Adrenal gland (tissue), 19 donors: ENCODE measurements around the gene ZNF19. TPM values are rescaled to one million over a fixed set of nuclear protein-coding genes. Genes with fewer than 3 reads are reported as not detected.

Source experiments
- DNase-seq, 7 donors: peaks; one replicate each; pipeline ENCODE4 v3.0.0-alpha.2; 2019 to 2020
- H3K27ac ChIP-seq, 5 donors: fragments of 200-600 bp; sonication (generic) in 4 of 5; 1 replicate in 3 of 5; 2 replicates in 2 of 5; pipeline versions ENCODE4 v1.5.1 to v1.8.0; 2016 to 2020; ENCODE audit warnings: mild to moderate bottlenecking in 1 of 5
- H3K27me3 ChIP-seq: fragments of 200-600 bp; 2 replicates; pipeline ENCODE4 v1.8.0; 2021
- H3K36me3 ChIP-seq, 2 donors: fragments of 200-600 bp; replicated peaks in 1 of 2; 1 replicate in 1 of 2; 2 replicates in 1 of 2; pipeline versions ENCODE4 v1.5.1 to v1.8.0; 2018 to 2022
- H3K4me1 ChIP-seq, 2 donors: fragments of 200-600 bp; replicated peaks in 1 of 2; 1 replicate in 1 of 2; 2 replicates in 1 of 2; pipeline versions ENCODE4 v1.5.1 to v1.8.0; 2018 to 2021
- H3K4me3 ChIP-seq, 4 donors: fragments of 200-600 bp; sonication (generic) in 3 of 4; one replicate each; pipeline ENCODE4 v1.5.1; 2016 to 2018
- H3K9me3 ChIP-seq, 3 donors: fragments of 200-600 bp; sonication (generic) in 1 of 3; replicated peaks in 1 of 3; 1 replicate in 2 of 3; 2 replicates in 1 of 3; pipeline versions ENCODE4 v1.5.1 to v1.8.0; 2016 to 2021
- POLR2A ChIP-seq, 2 donors: fragments of 450-650 bp; IDR thresholded peaks; one replicate each; pipeline ENCODE4 v1.6.1; 2017; ENCODE audit warnings: antibody characterized with exemption in 2 of 2, mild to moderate bottlenecking in 2 of 2, moderate library complexity in 1 of 2
- WGBS, 4 donors: extraction: QIAGEN DNeasy Blood & Tissue Kit in 2 of 4; methylation state at CpG; one replicate each; pipeline versions ENCODE4 v1.1.5 to v1.1.7; 2013 to 2017; 5-methylcytosine and 5-hydroxymethylcytosine counted together
- intact Hi-C, 2 donors: fragments of 100-400 bp; cut with DNase I; formaldehyde crosslinking; loops; one replicate each; pipeline versions ENCODE4 v1.14.1 to v1.15.0; 2022 to 2023
- long read RNA-seq, 10 donors: library from polyadenylated mRNA in 3 of 10; unstranded in 2 of 10; stranded (forward) in 1 of 10; transcript quantifications; one replicate each; pipeline ENCODE4 v2.0.0 and lab custom pipeline, GENCODE V29; 2021 to 2026
- polyA plus RNA-seq, 3 donors: library from polyadenylated mRNA; stranded (reverse); fragments of 200-250 nt in 2 of 3; fragments of 350-450 nt in 1 of 3; fragmentation: Illumina TruSeq in 1 of 3; extraction: RNeasy Lipid Tissue Mini Kit (QIAGEN cat#74804) in 1 of 3; gene quantifications; one replicate each; pipeline ENCODE4 v1.2.3, GENCODE V29; 2013 to 2014
- total RNA-seq, 9 donors: library from RNA; depleted of rRNA in 4 of 9; stranded (reverse); fragments of >200 nt in 4 of 9; fragments of 120-200 nt in 1 of 9; fragmentation: NEBNext Ultra II Directional in 1 of 9; extraction: Animal tissue kit (Norgen Biotek cat#: 25700) in 1 of 9; gene quantifications; one replicate each; pipeline versions ENCODE4 v1.1.0 to v1.2.4, GENCODE V29; 2013 to 2023
- TF ChIP-seq, protein P1 (sequence below), 6 experiments: fragments of 450-650 bp in 4 of 6; fragments of 200-600 bp in 2 of 6; sonication (generic) in 1 of 6; IDR thresholded peaks; 1 replicate in 5 of 6; 2 replicates in 1 of 6; pipeline versions ENCODE4 v1.5.1 to v1.8.0; 2016 to 2021; ENCODE audit warnings: antibody characterized with exemption in 6 of 6, mild to moderate bottlenecking in 2 of 6, moderate library complexity in 1 of 6
- donor health status: healthy with polysubstance abuse.
- donor health status: Bipolar disorder and iron deficiency.
- donor health status: DM: yes; HTN: yes; CAD: no.
- donor health status: DM: no; HTN: no; CAD: no.
- donor health status: DM: no; HTN: no; CAD: no.
- donor health status: DM: yes; HTN: yes; CAD: no.

ZNF19 gene
- 10 to 100 TPM in 1 of 9 donors, 1 to 10 TPM in 7, under 1 TPM in 1; 0.24 to 10.4 (median 6.8) TPM for total RNA-seq
- 1 to 10 TPM; 2.6 to 4.2 (median 3.9) TPM for polyA plus RNA-seq
- long read RNA-seq, donor 1 = 0 reads
- long read RNA-seq, donor 2, partial matches to known transcripts = 0 of 1 reads
- long read RNA-seq, donor 2, other reads (novel, unspliced or antisense) = 0 of 1 reads
- long read RNA-seq, donor 3 = 0 reads
- long read RNA-seq, donor 4, partial matches to known transcripts = 1 of 1 reads
- long read RNA-seq, donor 4, other reads (novel, unspliced or antisense) = 0 of 1 reads
- long read RNA-seq, donor 5, partial matches to known transcripts = 0 of 2 reads
- long read RNA-seq, donor 5, other reads (novel, unspliced or antisense) = 1 of 2 reads
- long read RNA-seq, donor 6, partial matches to known transcripts = 0 of 1 reads
- long read RNA-seq, donor 6, other reads (novel, unspliced or antisense) = 1 of 1 reads
- long read RNA-seq, donor 7 = 0 reads
- long read RNA-seq, donor 8 = 0 reads
- long read RNA-seq, donor 9 = 0 reads
- long read RNA-seq, donor 10, partial matches to known transcripts = 0 of 1 reads
- long read RNA-seq, donor 10, other reads (novel, unspliced or antisense) = 0 of 1 reads

GRCh38 chr16:71489122-71489521, at the start of gene ZNF19:
Gene ZNF19, minus strand, starts transcription at chr16:71489324. Its CDS starts 7,210 bp downstream, at chr16:71482114.
- Histone ChIP-seq H3K4me1 (peaks cover 0 to 5% of the 10 kb centered on the region in 2 donors), H3K4me3 (no peak within 1 kb of the TSS), H3K27me3 (no peaks in the 10 kb centered on the region), H3K27ac (no peak within 1 kb of the TSS), H3K9me3 (no peaks in the 10 kb centered on the region), H3K36me3 (no peaks in the 10 kb centered on the region)
- DNase-seq = no peak
- WGBS, 4 donors = 90 to 92% (median 91%) methylated on average over 22 of the region's 22 CpGs
- TF ChIP-seq POLR2A (IDR thresholded peaks at IDR 0.05) = no peak
- TF ChIP-seq, protein P1, sequence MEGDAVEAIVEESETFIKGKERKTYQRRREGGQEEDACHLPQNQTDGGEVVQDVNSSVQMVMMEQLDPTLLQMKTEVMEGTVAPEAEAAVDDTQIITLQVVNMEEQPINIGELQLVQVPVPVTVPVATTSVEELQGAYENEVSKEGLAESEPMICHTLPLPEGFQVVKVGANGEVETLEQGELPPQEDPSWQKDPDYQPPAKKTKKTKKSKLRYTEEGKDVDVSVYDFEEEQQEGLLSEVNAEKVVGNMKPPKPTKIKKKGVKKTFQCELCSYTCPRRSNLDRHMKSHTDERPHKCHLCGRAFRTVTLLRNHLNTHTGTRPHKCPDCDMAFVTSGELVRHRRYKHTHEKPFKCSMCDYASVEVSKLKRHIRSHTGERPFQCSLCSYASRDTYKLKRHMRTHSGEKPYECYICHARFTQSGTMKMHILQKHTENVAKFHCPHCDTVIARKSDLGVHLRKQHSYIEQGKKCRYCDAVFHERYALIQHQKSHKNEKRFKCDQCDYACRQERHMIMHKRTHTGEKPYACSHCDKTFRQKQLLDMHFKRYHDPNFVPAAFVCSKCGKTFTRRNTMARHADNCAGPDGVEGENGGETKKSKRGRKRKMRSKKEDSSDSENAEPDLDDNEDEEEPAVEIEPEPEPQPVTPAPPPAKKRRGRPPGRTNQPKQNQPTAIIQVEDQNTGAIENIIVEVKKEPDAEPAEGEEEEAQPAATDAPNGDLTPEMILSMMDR (IDR thresholded peaks at IDR 0.05) = no peak
- intact Hi-C loops = no loop called here

DNA sequence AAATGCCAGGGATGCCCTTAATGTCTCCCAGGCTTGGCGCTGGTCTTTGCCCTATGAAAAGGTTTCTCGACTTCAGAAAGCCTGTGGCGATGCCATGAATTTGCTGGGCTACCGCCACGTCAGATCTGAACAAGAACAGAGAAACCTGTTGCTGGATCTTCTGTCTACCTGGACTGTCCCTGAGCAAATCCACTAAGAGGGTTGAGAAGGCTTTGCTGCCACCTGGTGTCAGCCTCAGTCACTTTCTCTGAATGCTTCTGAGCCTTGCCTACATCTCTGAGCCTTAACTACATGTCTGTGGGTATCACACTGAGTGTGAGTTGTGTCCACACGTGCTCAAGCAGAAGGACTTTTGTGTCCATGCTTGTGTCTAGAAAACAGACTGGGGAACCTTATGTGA, 48.5 kb upstream of the ZNF19 start:
- DNase-seq = peak; percentile 43 to 73 (median 53)
- no peaks in the 10 kb centered on the region for H3K4me1 ChIP-seq
- 47 to 68% (median 63%) methylated on average over 3 to 6 of the region's 6 CpGs for WGBS, 4 donors
- H3K9me3 ChIP-seq = no peaks in the 10 kb centered on the region
- TF ChIP-seq, protein P1 (IDR thresholded peaks at IDR 0.05) = peak; percentile 30 to 63 (median 58)
- no peak for TF ChIP-seq POLR2A (IDR thresholded peaks at IDR 0.05)
- no peaks in the 10 kb centered on the region for H3K27me3 ChIP-seq
- no peak overlapping the region for H3K27ac ChIP-seq
- H3K36me3 ChIP-seq = no peaks in the 10 kb centered on the region
- no peak overlapping the region for H3K4me3 ChIP-seq
- intact Hi-C loops = no loop called here

GRCh38 chr16:71536752-71537499, 47.8 kb upstream of the ZNF19 start:
- TF ChIP-seq POLR2A (IDR thresholded peaks at IDR 0.05) = no peak
- TF ChIP-seq, protein P1 (IDR thresholded peaks at IDR 0.05) = no peak
- no peak for DNase-seq
- Histone ChIP-seq H3K27ac (no peak overlapping the region), H3K27me3 (no peaks in the 10 kb centered on the region), H3K9me3 (no peaks in the 10 kb centered on the region), H3K4me3 (no peak overlapping the region), H3K36me3 (no peaks in the 10 kb centered on the region), H3K4me1 (no peaks in the 10 kb centered on the region)
- WGBS, 4 donors = 88 to 95% (median 92%) methylated on average over 13 to 28 of the region's 28 CpGs
- intact Hi-C loops = no loop called here

DNA sequence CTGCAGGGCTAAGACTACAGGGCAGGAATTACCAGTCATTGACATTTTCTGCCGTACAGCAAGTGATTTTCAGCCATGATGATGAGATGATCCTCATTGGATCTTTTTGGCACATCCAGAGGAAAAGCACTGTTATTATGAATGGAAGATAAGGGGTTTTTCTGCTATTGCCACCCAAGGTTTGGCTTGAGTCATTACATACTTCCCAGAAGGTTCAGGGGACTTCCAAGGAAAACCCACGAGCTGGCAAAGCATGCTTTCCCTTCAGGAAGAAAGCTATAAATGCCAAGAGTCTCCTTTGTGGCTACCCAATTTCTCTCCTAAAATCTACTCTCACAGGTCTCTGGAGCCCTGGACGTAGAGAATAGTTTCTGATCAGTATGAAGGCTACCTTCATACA, 43.2 kb upstream of the ZNF19 start:
- H3K4me3 ChIP-seq = no peak overlapping the region
- 77 to 86% (median 80%) methylated on average over 3 of the region's 3 CpGs for WGBS, 4 donors
- H3K27me3 ChIP-seq = no peaks in the 10 kb centered on the region
- intact Hi-C loops = no loop called here
- H3K36me3 ChIP-seq = no peaks in the 10 kb centered on the region
- no peaks in the 10 kb centered on the region for H3K4me1 ChIP-seq
- DNase-seq = no peak
- no peaks in the 10 kb centered on the region for H3K9me3 ChIP-seq
- TF ChIP-seq POLR2A (IDR thresholded peaks at IDR 0.05) = no peak
- TF ChIP-seq, protein P1 (IDR thresholded peaks at IDR 0.05) = no peak
- no peak overlapping the region for H3K27ac ChIP-seq
